ENCODE data around the gene LRRTM4. TPM values are rescaled to one million over a fixed set of nuclear protein-coding genes. Genes with fewer than 3 reads are reported as not detected.

LRRTM4 gene
- polyA plus RNA-seq, 1 experiment, result not detected

DNA sequence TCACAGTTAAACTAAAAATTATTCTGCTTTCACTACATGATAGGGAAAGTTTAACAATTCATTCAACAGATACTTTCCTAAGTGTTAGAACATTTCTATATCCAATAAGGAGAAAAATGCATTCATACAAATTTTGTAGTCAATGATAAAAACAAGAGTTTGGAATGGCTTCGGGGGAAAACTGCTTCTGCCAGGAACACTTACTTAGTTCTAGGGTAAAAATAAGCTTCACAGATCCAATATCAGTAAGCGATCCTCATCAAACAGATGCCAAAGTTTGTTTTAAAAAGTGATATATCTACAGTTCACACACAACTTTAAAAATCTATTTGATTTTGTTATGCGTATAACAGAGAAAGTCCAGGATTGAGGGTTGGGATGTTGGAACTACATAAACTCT, 199.7 kb downstream of the LRRTM4 start:
- TF ChIP-seq, protein P1, sequence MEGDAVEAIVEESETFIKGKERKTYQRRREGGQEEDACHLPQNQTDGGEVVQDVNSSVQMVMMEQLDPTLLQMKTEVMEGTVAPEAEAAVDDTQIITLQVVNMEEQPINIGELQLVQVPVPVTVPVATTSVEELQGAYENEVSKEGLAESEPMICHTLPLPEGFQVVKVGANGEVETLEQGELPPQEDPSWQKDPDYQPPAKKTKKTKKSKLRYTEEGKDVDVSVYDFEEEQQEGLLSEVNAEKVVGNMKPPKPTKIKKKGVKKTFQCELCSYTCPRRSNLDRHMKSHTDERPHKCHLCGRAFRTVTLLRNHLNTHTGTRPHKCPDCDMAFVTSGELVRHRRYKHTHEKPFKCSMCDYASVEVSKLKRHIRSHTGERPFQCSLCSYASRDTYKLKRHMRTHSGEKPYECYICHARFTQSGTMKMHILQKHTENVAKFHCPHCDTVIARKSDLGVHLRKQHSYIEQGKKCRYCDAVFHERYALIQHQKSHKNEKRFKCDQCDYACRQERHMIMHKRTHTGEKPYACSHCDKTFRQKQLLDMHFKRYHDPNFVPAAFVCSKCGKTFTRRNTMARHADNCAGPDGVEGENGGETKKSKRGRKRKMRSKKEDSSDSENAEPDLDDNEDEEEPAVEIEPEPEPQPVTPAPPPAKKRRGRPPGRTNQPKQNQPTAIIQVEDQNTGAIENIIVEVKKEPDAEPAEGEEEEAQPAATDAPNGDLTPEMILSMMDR (IDR thresholded peaks at IDR 0.05; ENCODE audit: insufficient read depth, low read depth, low read length), result no peak
- H3K27me3 ChIP-seq (ENCODE audit: control insufficient read depth, insufficient read depth, low read length), result no peaks in the 10 kb centered on the region
- H3K4me3 ChIP-seq (ENCODE audit: low read depth, low read length), result no peak overlapping the region
- DNase-seq (ENCODE audit: low read depth), result no peak
- ChIA-PET POLR2A (no interaction called here), CTCF (no interaction called here)
- no peaks in the 10 kb centered on the region for H3K36me3 ChIP-seq (ENCODE audit: control insufficient read depth, insufficient read depth, low read length)

GRCh38 chr2:77314721-77315120, 207.5 kb downstream of the LRRTM4 start:
- H3K36me3 ChIP-seq (ENCODE audit: control insufficient read depth, insufficient read depth, low read length), result no peaks in the 10 kb centered on the region
- TF ChIP-seq, protein P1 (IDR thresholded peaks at IDR 0.05; ENCODE audit: insufficient read depth, low read depth, low read length), result no peak
- no peak overlapping the region for H3K4me3 ChIP-seq (ENCODE audit: low read depth, low read length)
- no peak for DNase-seq (ENCODE audit: low read depth)
- ChIA-PET CTCF (no interaction called here), POLR2A (no interaction called here)
- H3K27me3 ChIP-seq (ENCODE audit: control insufficient read depth, insufficient read depth, low read length), result no peaks in the 10 kb centered on the region

DNA sequence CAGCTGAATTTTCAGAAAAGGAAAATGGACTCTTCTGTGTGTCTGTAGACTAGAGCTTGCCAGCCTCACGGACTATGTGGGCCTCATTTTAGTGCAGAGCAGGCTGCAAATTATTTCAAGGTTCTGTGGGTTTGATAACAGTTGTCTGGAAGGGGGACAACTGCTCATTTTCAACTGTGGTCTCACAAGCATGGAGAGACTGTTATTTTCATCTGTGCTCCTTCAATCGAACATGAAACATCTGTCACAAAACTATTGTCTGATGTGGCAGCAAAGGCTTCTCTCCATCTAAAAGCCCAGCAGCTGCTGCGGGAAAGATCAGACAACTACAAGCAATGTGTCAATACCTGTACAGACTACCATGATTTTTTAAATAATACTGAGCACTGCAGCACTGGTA, 211.8 kb downstream of the LRRTM4 start:
- no peak for DNase-seq (ENCODE audit: low read depth)
- Histone ChIP-seq H3K36me3 (ENCODE audit: control insufficient read depth, insufficient read depth, low read length) (no peaks in the 10 kb centered on the region), H3K4me3 (ENCODE audit: low read depth, low read length) (no peak overlapping the region), H3K27me3 (ENCODE audit: control insufficient read depth, insufficient read depth, low read length) (no peaks in the 10 kb centered on the region)
- TF ChIP-seq, protein P1 (IDR thresholded peaks at IDR 0.05; ENCODE audit: insufficient read depth, low read depth, low read length), result no peak
- CTCF ChIA-PET, result no interaction called here
- POLR2A ChIA-PET, result no interaction called here

- CTCF ChIA-PET, result no interaction called here
Measured at GRCh38 chr2:77309725-77310124, 212.5 kb downstream of the LRRTM4 start.

DNA sequence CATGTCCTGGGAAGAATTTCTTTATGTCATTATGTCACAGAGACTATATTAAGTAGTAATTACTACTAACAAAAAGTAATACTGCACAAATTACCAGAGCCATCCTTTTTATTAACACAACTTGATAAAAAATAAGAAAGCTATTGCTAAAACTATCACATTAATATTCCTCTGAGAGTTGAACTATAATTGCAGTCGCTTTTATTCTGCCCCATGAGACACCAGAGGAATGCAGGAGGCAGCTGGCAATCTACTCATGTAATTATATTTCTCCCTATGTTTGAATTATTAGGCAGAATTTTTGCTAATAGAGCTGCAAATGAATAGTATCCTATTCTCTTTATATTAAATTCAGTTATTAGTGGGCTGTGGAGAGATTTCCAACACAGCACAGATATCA, 220.7 kb downstream of the LRRTM4 start:
- TF ChIP-seq, protein P1 (IDR thresholded peaks at IDR 0.05; ENCODE audit: insufficient read depth, low read depth, low read length), result no peak
- DNase-seq (ENCODE audit: low read depth), result no peak
- POLR2A ChIA-PET, result no interaction called here
- no peaks in the 10 kb centered on the region for H3K36me3 ChIP-seq (ENCODE audit: control insufficient read depth, insufficient read depth, low read length)
- CTCF ChIA-PET, result no interaction called here
- no peak overlapping the region for H3K4me3 ChIP-seq (ENCODE audit: low read depth, low read length)
- H3K27me3 ChIP-seq (ENCODE audit: control insufficient read depth, insufficient read depth, low read length), result no peaks in the 10 kb centered on the region

More at GRCh38 chr2:77309725-77310124, 212.5 kb downstream of the LRRTM4 start:
- POLR2A ChIA-PET, result no interaction called here
- H3K36me3 ChIP-seq (ENCODE audit: control insufficient read depth, insufficient read depth, low read length), result no peaks in the 10 kb centered on the region
- H3K27me3 ChIP-seq (ENCODE audit: control insufficient read depth, insufficient read depth, low read length), result no peaks in the 10 kb centered on the region
- DNase-seq (ENCODE audit: low read depth), result no peak
- no peak overlapping the region for H3K4me3 ChIP-seq (ENCODE audit: low read depth, low read length)
- TF ChIP-seq, protein P1 (IDR thresholded peaks at IDR 0.05; ENCODE audit: insufficient read depth, low read depth, low read length), result no peak

Data from BJ (cell line).